Aorta (tissue), 5 donors: Measurements from ENCODE around the gene HRH2. TPM values are rescaled to one million over a fixed set of nuclear protein-coding genes. Genes with fewer than 3 reads are reported as not detected.

ENCODE experiments used
- ATAC-seq: fragments of 200-7000 bp; cut with Tn5 transposase; one replicate; pipeline ENCODE4 v1.9.1; 2022; ENCODE audit warnings: moderate library complexity; ENCODE audit not compliant: low FRiP score
- DNase-seq, 2 donors: peaks; one replicate each; pipeline ENCODE4 v3.0.0-alpha.2; 2020
- H3K27ac ChIP-seq, 2 donors: one replicate each; pipeline ENCODE4 v1.5.1; 2013; ENCODE audit warnings: low read length in 2 of 2, mild to moderate bottlenecking in 2 of 2, moderate library complexity in 2 of 2, control low read depth in 1 of 2, inconsistent platforms in 1 of 2, low read depth in 1 of 2
- H3K27me3 ChIP-seq, 2 donors: one replicate each; pipeline ENCODE4 v1.6.1; 2013; ENCODE audit warnings: control low read depth in 1 of 2, low read length in 1 of 2, mild to moderate bottlenecking in 1 of 2, moderate library complexity in 1 of 2; ENCODE audit not compliant: insufficient read depth in 2 of 2, control insufficient read depth in 1 of 2
- H3K36me3 ChIP-seq, 2 donors: one replicate each; pipeline ENCODE4 v1.6.1; 2013; ENCODE audit warnings: control low read depth in 1 of 2, low read length in 1 of 2, mild to moderate bottlenecking in 1 of 2; ENCODE audit not compliant: insufficient read depth in 2 of 2, control insufficient read depth in 1 of 2
- H3K4me1 ChIP-seq, 2 donors: one replicate each; pipeline ENCODE4 v1.6.1; 2013; ENCODE audit warnings: low read length in 2 of 2, control low read depth in 1 of 2, mild to moderate bottlenecking in 1 of 2, moderate library complexity in 1 of 2; ENCODE audit not compliant: insufficient read depth in 2 of 2, control insufficient read depth in 1 of 2
- H3K4me3 ChIP-seq, 2 donors: one replicate each; pipeline ENCODE4 v1.5.1; 2013; ENCODE audit warnings: low read length in 2 of 2, control low read depth in 1 of 2, mild to moderate bottlenecking in 1 of 2
- H3K9me3 ChIP-seq: one replicate; pipeline ENCODE4 v1.6.1; 2013; ENCODE audit warnings: mild to moderate bottlenecking, low read length; ENCODE audit not compliant: control insufficient read depth
- WGBS, 2 donors: extraction: QIAGEN DNeasy Blood & Tissue Kit; methylation state at CpG; one replicate each; pipeline ENCODE4 v1.1.7; 2013; 5-methylcytosine and 5-hydroxymethylcytosine counted together
- intact Hi-C, 2 donors: fragments of 100-400 bp; cut with DNase I; formaldehyde crosslinking; loops; one replicate each; pipeline versions ENCODE4 v1.14.2 to v1.15.0; 2022
- polyA plus RNA-seq, 2 donors: library from polyadenylated mRNA; stranded (reverse); fragments of 200-250 nt; gene quantifications; one replicate each; pipeline ENCODE4 v1.2.3, GENCODE V29; 2013
- total RNA-seq, 2 donors: library from RNA; stranded (reverse); fragmentation: NEBNext Ultra II Directional; extraction: Animal tissue kit (Norgen Biotek cat#: 25700); gene quantifications; one replicate each; pipeline ENCODE4 v1.2.1, GENCODE V29; 2021
- donor health status: healthy with polysubstance abuse.
- donor health status: Bipolar disorder and iron deficiency.
- donor health status: DM: no; HTN: no; CAD: no.
- donor health status: DM: no; HTN: no; CAD: no.
- donor health status: DM: yes; HTN: yes; CAD: no.

HRH2 gene
- total and polyA plus RNA-seq, 4 donors = 1.1 to 15.3 (median 7.4) TPM

GRCh38 chr5:175663186-175664184 is 5.6 kb downstream of the HRH2 start:
- intact Hi-C loops = no loop called here
- H3K4me3 ChIP-seq = no peak overlapping the region
- DNase-seq = no peak
- no peaks in the 10 kb centered on the region for H3K36me3 ChIP-seq
- peak; percentile 37 for ATAC-seq
- no peaks in the 10 kb centered on the region for H3K4me1 ChIP-seq
- H3K27me3 ChIP-seq = no peaks in the 10 kb centered on the region
- no peaks in the 10 kb centered on the region for H3K9me3 ChIP-seq
- H3K27ac ChIP-seq = no peak overlapping the region
- WGBS, 2 donors = 67 to 70% methylated on average over 16 of the region's 16 CpGs

GRCh38 chr5:175664723-175665122 is 6.9 kb downstream of the HRH2 start:
- WGBS, 2 donors = 94% methylated on average over 11 of the region's 11 CpGs
- Histone ChIP-seq H3K4me1 (no peaks in the 10 kb centered on the region), H3K27ac (no peak overlapping the region), H3K4me3 (no peak overlapping the region), H3K27me3 (no peaks in the 10 kb centered on the region), H3K36me3 (no peaks in the 10 kb centered on the region), H3K9me3 (no peaks in the 10 kb centered on the region)
- no peak for DNase-seq
- ATAC-seq = no peak
- intact Hi-C loops = no loop called here

- 92 to 93% methylated on average over 6 of the region's 6 CpGs for WGBS, 2 donors
- Histone ChIP-seq H3K4me1 (no peaks in the 10 kb centered on the region), H3K4me3 (no peak overlapping the region), H3K36me3 (no peaks in the 10 kb centered on the region), H3K27me3 (no peaks in the 10 kb centered on the region), H3K9me3 (no peaks in the 10 kb centered on the region), H3K27ac (no peak overlapping the region)
- intact Hi-C loops = no loop called here
- DNase-seq (no peak), ATAC-seq (peak; percentile 24)
These were observed 8.3 kb downstream of the HRH2 start for GRCh38 chr5:175666216-175666615.

- Histone ChIP-seq H3K27me3 (no peaks in the 10 kb centered on the region), H3K9me3 (no peaks in the 10 kb centered on the region), H3K27ac (no peak overlapping the region), H3K36me3 (no peaks in the 10 kb centered on the region), H3K4me3 (no peak overlapping the region), H3K4me1 (no peaks in the 10 kb centered on the region)
- DNase-seq (no peak), ATAC-seq (no peak)
- 94 to 98% methylated on average over 5 of the region's 5 CpGs for WGBS, 2 donors
- intact Hi-C loops = no loop called here
These were observed 10.1 kb downstream of the HRH2 start for GRCh38 chr5:175668006-175668405.

DNA sequence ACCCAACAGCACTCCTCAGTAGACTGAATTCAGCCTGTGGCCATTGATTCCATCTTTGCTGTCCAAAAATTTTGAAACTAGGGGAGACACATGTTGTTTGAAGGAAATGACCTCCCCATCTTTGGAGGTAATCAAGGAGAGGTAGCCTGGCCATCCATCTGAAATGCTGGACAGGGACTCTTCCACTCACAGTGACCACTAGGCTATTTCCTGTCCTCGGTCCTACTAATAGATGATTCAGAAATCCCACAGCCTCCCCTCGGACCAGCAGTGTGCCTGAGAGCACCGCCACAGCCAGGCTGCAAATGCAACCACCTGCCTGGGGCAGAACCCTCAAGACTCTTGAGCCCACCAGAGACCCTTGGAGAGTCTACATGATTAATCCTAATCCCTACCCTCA is 12.5 kb downstream of the HRH2 start:
- Histone ChIP-seq H3K4me3 (no peak overlapping the region), H3K27ac (no peak overlapping the region), H3K9me3 (no peaks in the 10 kb centered on the region), H3K4me1 (no peaks in the 10 kb centered on the region), H3K27me3 (no peaks in the 10 kb centered on the region), H3K36me3 (no peaks in the 10 kb centered on the region)
- DNase-seq = no peak
- no peak for ATAC-seq
- WGBS, 2 donors = 96 to 97% methylated on average over 3 of the region's 3 CpGs
- intact Hi-C loops = no loop called here

GRCh38 chr5:175671013-175671412 is 13.1 kb downstream of the HRH2 start:
- DNase-seq = peak in 1 of 2 donors; percentile 51
- Histone ChIP-seq H3K27me3 (no peaks in the 10 kb centered on the region), H3K27ac (no peak overlapping the region), H3K4me3 (no peak overlapping the region), H3K36me3 (no peaks in the 10 kb centered on the region), H3K4me1 (no peaks in the 10 kb centered on the region), H3K9me3 (no peaks in the 10 kb centered on the region)
- intact Hi-C loops = no loop called here
- ATAC-seq = no peak
- 47 to 49% methylated on average over 4 of the region's 4 CpGs for WGBS, 2 donors

DNA sequence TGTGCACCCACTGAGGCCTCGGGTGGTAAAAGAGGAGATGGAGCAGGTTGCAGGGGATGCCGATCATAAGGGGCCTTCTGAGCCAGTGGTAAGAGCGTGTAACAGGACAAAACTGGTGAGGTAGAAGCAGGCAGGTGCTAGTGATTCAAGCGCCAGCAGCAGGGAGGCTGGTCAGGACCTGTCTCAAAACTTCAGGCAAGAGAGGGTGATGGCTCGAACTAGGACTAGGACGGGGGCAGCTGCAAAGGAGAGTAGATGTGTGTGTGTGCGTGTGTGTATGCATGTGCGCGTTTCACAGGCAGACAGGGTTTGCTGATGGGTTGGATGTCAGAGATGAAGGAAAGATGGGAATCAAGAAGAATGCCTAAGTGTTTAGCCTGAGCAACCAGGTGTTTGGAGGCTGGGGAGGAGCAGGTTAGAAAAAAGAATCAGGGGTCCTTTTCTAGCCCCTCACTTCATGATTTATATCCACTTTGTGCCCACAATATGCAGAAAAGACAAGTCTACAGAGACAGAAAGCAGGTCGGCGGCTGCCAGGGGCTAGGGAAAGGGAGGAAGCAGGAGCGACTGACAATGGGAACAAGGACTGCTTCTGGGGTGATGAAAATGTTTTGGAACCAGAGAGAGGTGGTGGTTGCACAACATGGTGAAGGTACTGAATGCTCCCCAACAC is 15.2 kb downstream of the HRH2 start:
- Histone ChIP-seq H3K36me3 (no peaks in the 10 kb centered on the region), H3K4me3 (no peak overlapping the region), H3K9me3 (no peaks in the 10 kb centered on the region), H3K4me1 (no peaks in the 10 kb centered on the region), H3K27ac (no peak overlapping the region), H3K27me3 (no peaks in the 10 kb centered on the region)
- intact Hi-C loops = no loop called here
- 92 to 94% methylated on average over 12 of the region's 12 CpGs for WGBS, 2 donors
- no peak for ATAC-seq
- DNase-seq = peak in 1 of 2 donors; percentile 61

DNA sequence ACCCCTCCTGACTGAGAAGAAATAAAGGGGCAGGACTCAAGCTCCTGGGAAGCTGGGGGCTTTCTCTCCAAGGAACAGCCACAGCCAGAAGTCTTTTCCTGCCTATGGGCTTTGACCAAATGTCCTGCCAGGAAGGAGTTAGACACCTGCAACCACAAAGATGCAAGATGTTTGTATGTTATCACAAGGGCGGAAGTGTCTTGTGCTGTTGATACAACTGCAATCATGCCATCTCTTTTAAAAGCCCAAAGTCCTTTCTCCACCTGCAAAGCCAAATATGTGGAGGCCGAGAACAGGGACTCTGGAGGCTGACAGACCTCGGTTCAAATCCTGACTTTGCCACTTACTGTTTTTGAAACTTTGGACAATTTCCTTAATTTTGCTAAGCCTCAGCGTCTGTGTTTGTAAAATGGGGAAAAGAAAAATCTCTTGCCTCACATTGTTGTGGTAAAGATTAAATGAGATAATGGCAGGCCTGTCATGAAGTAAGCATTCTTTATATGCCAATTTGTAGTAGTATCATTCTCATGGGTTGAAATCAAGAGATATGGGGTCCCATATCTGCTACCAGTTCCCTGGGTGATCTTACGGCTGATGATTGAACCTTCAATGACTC is 17.0 kb downstream of the HRH2 start:
- H3K4me1 ChIP-seq = no peaks in the 10 kb centered on the region
- H3K9me3 ChIP-seq = no peaks in the 10 kb centered on the region
- intact Hi-C loops = no loop called here
- WGBS, 2 donors = 86 to 89% methylated on average over 5 of the region's 5 CpGs
- no peak overlapping the region for H3K4me3 ChIP-seq
- H3K27me3 ChIP-seq = no peaks in the 10 kb centered on the region
- DNase-seq (no peak), ATAC-seq (no peak)
- H3K36me3 ChIP-seq = no peaks in the 10 kb centered on the region
- no peak overlapping the region for H3K27ac ChIP-seq
